K562 (cell line): ENCODE results near the gene SPATS1.

Source experiments
- DDX20 ChIP-seq: fragments of 450-650 bp; IDR thresholded peaks from 2 replicates; pipeline ENCODE4 v1.6.1; 2016; ENCODE audit warnings: missing genetic modification characterization, low read depth, mild to moderate bottlenecking, missing compliant biosample characterization, moderate library complexity
- EP300 ChIP-seq: IDR thresholded peaks from 2 replicates; pipeline ENCODE4 v1.6.1; 2012; ENCODE audit warnings: low read length, improper control_type of control experiment
- ESRRA ChIP-seq: fragments of 450-650 bp; IDR thresholded peaks from 2 replicates; pipeline ENCODE4 v1.6.1; 2014; ENCODE audit warnings: low read depth, mild to moderate bottlenecking, moderate library complexity, borderline replicate concordance
- HDAC2 ChIP-seq: fragments of 450-650 bp; IDR thresholded peaks from 2 replicates; pipeline ENCODE4 v1.6.1; 2016; ENCODE audit warnings: mild to moderate bottlenecking
- KLF16 ChIP-seq: IDR thresholded peaks from 2 replicates; pipeline ENCODE4 v1.6.1; 2016; ENCODE audit warnings: antibody characterized with exemption
- LEF1 ChIP-seq: fragments of 450-650 bp; IDR thresholded peaks from 2 replicates; pipeline ENCODE4 v1.6.1; 2016; ENCODE audit warnings: mild to moderate bottlenecking
- MECOM ChIP-seq: fragments of 250-450 bp; sonication (Bioruptor Pico); IDR thresholded peaks from 2 replicates; pipeline ENCODE4 v1.8.0; 2022; ENCODE audit warnings: inconsistent platforms
- NBN ChIP-seq: fragments of 450-650 bp; IDR thresholded peaks from 2 replicates; pipeline ENCODE4 v1.6.1; 2016; ENCODE audit warnings: low read depth, mild to moderate bottlenecking
- NONO ChIP-seq, 2 experiments: fragments of 200-400 bp in 1 of 2; fragments of 450-650 bp in 1 of 2; formaldehyde crosslinking in 1 of 2; IDR thresholded peaks; 2 replicates each; pipeline ENCODE4 v1.6.1; 2017; ENCODE audit warnings: low read depth in 2 of 2, mild to moderate bottlenecking in 2 of 2, moderate library complexity in 2 of 2, low read length in 1 of 2
- PHB2 ChIP-seq: fragments of 450-650 bp; IDR thresholded peaks from 2 replicates; pipeline ENCODE4 v1.6.1; 2017; ENCODE audit warnings: low read depth
- RAD21 ChIP-seq, 2 experiments: fragments of 250-450 bp in 1 of 2; fragments of 450-650 bp in 1 of 2; sonication (Bioruptor Pico) in 1 of 2; formaldehyde crosslinking in 1 of 2; IDR thresholded peaks in 1 of 2; conservative IDR thresholded peaks in 1 of 2; 2 replicates each; pipeline versions ENCODE4 v1.4.0 to v1.8.0; 2020 to 2022; ENCODE audit warnings: mild to moderate bottlenecking in 2 of 2, moderate library complexity in 1 of 2
- ZBTB1 ChIP-seq: sonication (generic); formaldehyde crosslinking; IDR thresholded peaks from 2 replicates; pipeline ENCODE4 v1.8.1; 2023; ENCODE audit warnings: missing genetic modification reagents, low read depth, mild to moderate bottlenecking, borderline replicate concordance
- ZFX ChIP-seq: sonication (generic); formaldehyde crosslinking; IDR thresholded peaks from 2 replicates; pipeline ENCODE4 v1.8.0; 2022; ENCODE audit warnings: mild to moderate bottlenecking, missing genetic modification reagents, moderate library complexity

DNA sequence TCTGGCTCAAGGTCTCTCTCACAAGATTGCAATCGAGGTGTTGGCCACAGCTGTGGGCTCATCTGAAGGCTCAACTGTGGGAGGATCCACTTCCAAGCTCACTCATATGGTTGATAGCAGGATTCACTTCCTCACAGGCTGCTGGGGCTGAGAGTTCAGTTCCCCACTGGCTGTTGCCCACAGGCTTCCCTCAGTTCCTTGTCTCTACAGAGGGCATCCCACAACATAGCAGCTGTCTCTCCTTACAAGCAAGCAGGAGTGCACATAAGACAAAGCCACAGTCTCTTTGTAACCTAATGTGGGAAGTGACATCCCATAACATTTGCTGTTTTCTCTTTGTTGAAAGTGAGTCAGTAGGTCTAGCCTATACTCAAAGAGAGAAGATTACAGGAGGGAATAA is 14.0 kb downstream of the SPATS1 start:
- no peak for TF ChIP-seq KLF16
- TF ChIP-seq DDX20, result no peak
- TF ChIP-seq MECOM (CRISPR knock-in tag), result no peak
- no peak for TF ChIP-seq ESRRA
- TF ChIP-seq HDAC2, result no peak
- no peak for TF ChIP-seq LEF1
- no peak for TF ChIP-seq NONO (IDR thresholded peaks at IDR 0.05; ENCODE audit: low read depth in 2 of 2, low read length in 1 of 2)
- TF ChIP-seq ZFX, result no peak
- TF ChIP-seq PHB2, result no peak
- no peak for TF ChIP-seq EP300
- no peak for TF ChIP-seq RAD21 (CRISPR knock-in tag; conservative IDR thresholded peaks at IDR 0.05 in 1 of 2, IDR thresholded peaks at IDR 0.05 in 1 of 2)
- no peak for TF ChIP-seq NBN
- no peak for TF ChIP-seq ZBTB1 (CRISPR knock-in tag)
